ENCODE measurements around the gene VWA5A. TPM values are rescaled to one million over a fixed set of nuclear protein-coding genes. Genes with fewer than 3 reads are reported as not detected.

Gene VWA5A
- total RNA-seq, 4 donors from 2014 or later, result 13.3 to 22.2 (median 15.0) TPM

GRCh38 chr11:124147951-124148350 lies 32.7 kb downstream of the VWA5A start:
- 75% methylated on average over 2 of the region's 2 CpGs for WGBS
- Histone ChIP-seq H3K27me3 (no peaks in the 10 kb centered on the region), H3K4me3 (no peak overlapping the region), H3K4me1 (no peaks in the 10 kb centered on the region), H3K36me3 (peaks cover 0 to 42% (median 16%) of the 10 kb centered on the region in 4 donors), H3K9me3 (no peaks in the 10 kb centered on the region), H3K27ac (replicated peaks in 1 of 4) (no peak overlapping the region)
- no peak for DNase-seq (ENCODE audit: extremely low spot score)
- TF ChIP-seq POLR2A (IDR thresholded peaks at IDR 0.05; ENCODE audit: low read depth) (no peak), POLR2AphosphoS5 (IDR thresholded peaks at IDR 0.05) (no peak), EP300 (IDR thresholded peaks at IDR 0.05) (no peak), CTCF (IDR thresholded peaks at IDR 0.05) (no peak)
- intact Hi-C loops (cut with DNase I), result no loop called here

GRCh38 chr11:124150684-124151083 lies 35.4 kb downstream of the VWA5A start:
- 70% methylated on average over 5 of the region's 5 CpGs for WGBS
- Histone ChIP-seq H3K4me1 (no peaks in the 10 kb centered on the region), H3K9me3 (no peaks in the 10 kb centered on the region), H3K36me3 (peaks cover 0 to 16% (median 4%) of the 10 kb centered on the region in 4 donors), H3K4me3 (no peak overlapping the region), H3K27ac (replicated peaks in 1 of 4) (no peak overlapping the region), H3K27me3 (no peaks in the 10 kb centered on the region)
- TF ChIP-seq EP300 (IDR thresholded peaks at IDR 0.05), result no peak
- no peak for TF ChIP-seq POLR2A (IDR thresholded peaks at IDR 0.05; ENCODE audit: low read depth)
- no peak for TF ChIP-seq POLR2AphosphoS5 (IDR thresholded peaks at IDR 0.05)
- no peak for TF ChIP-seq CTCF (IDR thresholded peaks at IDR 0.05)
- no peak for DNase-seq (ENCODE audit: extremely low spot score)
- intact Hi-C loops (cut with DNase I), result no loop called here

- Histone ChIP-seq H3K27ac (replicated peaks in 1 of 4) (no peak overlapping the region), H3K36me3 (no peaks in the 10 kb centered on the region), H3K9me3 (no peaks in the 10 kb centered on the region), H3K4me3 (no peak overlapping the region), H3K27me3 (no peaks in the 10 kb centered on the region), H3K4me1 (no peaks in the 10 kb centered on the region)
- TF ChIP-seq POLR2AphosphoS5 (IDR thresholded peaks at IDR 0.05) (no peak), EP300 (IDR thresholded peaks at IDR 0.05) (no peak), CTCF (IDR thresholded peaks at IDR 0.05) (no peak), POLR2A (IDR thresholded peaks at IDR 0.05; ENCODE audit: low read depth) (no peak)
- 89% methylated on average over 3 of the region's 3 CpGs for WGBS
- intact Hi-C loops (cut with DNase I), result no loop called here
- DNase-seq (ENCODE audit: extremely low spot score), result no peak
Observed at GRCh38 chr11:124152770-124153407, 37.6 kb downstream of the VWA5A start.

- Histone ChIP-seq H3K4me1 (no peaks in the 10 kb centered on the region), H3K36me3 (no peaks in the 10 kb centered on the region), H3K27me3 (no peaks in the 10 kb centered on the region), H3K9me3 (no peaks in the 10 kb centered on the region), H3K27ac (replicated peaks in 1 of 4) (no peak overlapping the region), H3K4me3 (no peak overlapping the region)
- 58% methylated on average over 2 of the region's 2 CpGs for WGBS
- TF ChIP-seq POLR2AphosphoS5 (IDR thresholded peaks at IDR 0.05) (no peak), CTCF (IDR thresholded peaks at IDR 0.05) (no peak), POLR2A (IDR thresholded peaks at IDR 0.05; ENCODE audit: low read depth) (no peak), EP300 (IDR thresholded peaks at IDR 0.05) (no peak)
- DNase-seq (ENCODE audit: extremely low spot score), result no peak
- intact Hi-C loops (cut with DNase I), result no loop called here
Observed at GRCh38 chr11:124153821-124154220, 38.6 kb downstream of the VWA5A start.

GRCh38 chr11:124159481-124159880 lies 44.2 kb downstream of the VWA5A start:
- Histone ChIP-seq H3K27me3 (no peaks in the 10 kb centered on the region), H3K9me3 (no peaks in the 10 kb centered on the region), H3K27ac (replicated peaks in 1 of 4) (no peak overlapping the region), H3K4me3 (no peak overlapping the region), H3K4me1 (no peaks in the 10 kb centered on the region), H3K36me3 (no peaks in the 10 kb centered on the region)
- no peak for TF ChIP-seq CTCF (IDR thresholded peaks at IDR 0.05)
- no peak for TF ChIP-seq EP300 (IDR thresholded peaks at IDR 0.05)
- no peak for TF ChIP-seq POLR2AphosphoS5 (IDR thresholded peaks at IDR 0.05)
- TF ChIP-seq POLR2A (IDR thresholded peaks at IDR 0.05; ENCODE audit: low read depth), result no peak
- intact Hi-C loops (cut with DNase I), result no loop called here
- no peak for DNase-seq (ENCODE audit: extremely low spot score)
